ENCODE results near the gene SCT.
"Not testable (repeated sequence)": the region's sequence is repeated elsewhere in the genome, so short reads cannot be mapped to it uniquely, and the experiment has no call there.

Gene SCT

DNA sequence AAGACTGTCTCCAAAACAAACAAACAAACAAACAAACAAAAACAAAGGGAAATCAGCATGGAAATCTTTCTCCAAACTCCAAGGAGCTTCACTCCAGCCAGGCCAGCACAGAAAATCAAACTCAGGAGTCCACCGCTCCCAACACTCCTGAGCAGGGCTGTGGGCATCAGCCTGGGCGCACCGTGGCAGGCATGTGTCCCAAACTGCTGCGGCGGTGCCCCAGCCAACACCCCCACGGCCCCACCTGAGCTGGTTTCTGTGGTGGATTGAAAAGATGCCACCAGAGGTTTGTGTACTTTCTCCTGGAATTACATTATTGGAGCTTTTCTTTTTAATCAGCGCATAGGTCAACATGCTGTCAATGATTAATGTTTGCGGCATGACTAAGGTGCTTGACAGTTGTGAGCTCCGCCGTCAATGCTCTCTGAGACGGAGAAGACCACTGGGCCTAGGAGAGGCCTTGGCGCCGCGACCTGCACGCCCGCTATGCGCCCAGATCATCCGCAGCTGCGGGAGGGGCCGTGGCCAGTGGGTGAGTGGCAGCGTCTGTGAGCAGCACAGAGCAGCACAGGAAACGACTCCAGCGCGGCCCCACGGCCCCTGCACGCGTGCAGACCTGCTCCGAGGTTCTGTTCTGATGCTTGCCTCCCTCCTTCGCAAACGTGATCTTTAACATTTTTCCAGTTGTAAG, 28.2 kb upstream of the SCT start:
- H3K27me3 ChIP-seq (ENCODE audit: insufficient read depth, poor library complexity, severe bottlenecking), result no peaks in the 10 kb centered on the region
- no peak for DNase-seq (ENCODE audit: low read depth in 1 of 2, low spot score in 1 of 2)
- TF ChIP-seq GABPA (IDR thresholded peaks at IDR 0.05; ENCODE audit: low read depth), result no peak
- TF ChIP-seq, protein P1, sequence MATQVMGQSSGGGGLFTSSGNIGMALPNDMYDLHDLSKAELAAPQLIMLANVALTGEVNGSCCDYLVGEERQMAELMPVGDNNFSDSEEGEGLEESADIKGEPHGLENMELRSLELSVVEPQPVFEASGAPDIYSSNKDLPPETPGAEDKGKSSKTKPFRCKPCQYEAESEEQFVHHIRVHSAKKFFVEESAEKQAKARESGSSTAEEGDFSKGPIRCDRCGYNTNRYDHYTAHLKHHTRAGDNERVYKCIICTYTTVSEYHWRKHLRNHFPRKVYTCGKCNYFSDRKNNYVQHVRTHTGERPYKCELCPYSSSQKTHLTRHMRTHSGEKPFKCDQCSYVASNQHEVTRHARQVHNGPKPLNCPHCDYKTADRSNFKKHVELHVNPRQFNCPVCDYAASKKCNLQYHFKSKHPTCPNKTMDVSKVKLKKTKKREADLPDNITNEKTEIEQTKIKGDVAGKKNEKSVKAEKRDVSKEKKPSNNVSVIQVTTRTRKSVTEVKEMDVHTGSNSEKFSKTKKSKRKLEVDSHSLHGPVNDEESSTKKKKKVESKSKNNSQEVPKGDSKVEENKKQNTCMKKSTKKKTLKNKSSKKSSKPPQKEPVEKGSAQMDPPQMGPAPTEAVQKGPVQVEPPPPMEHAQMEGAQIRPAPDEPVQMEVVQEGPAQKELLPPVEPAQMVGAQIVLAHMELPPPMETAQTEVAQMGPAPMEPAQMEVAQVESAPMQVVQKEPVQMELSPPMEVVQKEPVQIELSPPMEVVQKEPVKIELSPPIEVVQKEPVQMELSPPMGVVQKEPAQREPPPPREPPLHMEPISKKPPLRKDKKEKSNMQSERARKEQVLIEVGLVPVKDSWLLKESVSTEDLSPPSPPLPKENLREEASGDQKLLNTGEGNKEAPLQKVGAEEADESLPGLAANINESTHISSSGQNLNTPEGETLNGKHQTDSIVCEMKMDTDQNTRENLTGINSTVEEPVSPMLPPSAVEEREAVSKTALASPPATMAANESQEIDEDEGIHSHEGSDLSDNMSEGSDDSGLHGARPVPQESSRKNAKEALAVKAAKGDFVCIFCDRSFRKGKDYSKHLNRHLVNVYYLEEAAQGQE (IDR thresholded peaks at IDR 0.05; ENCODE audit: insufficient replicate concordance, low read depth), result no peak
- no peak for TF ChIP-seq POLR2AphosphoS5 (IDR thresholded peaks at IDR 0.05; ENCODE audit: low read depth)
- TF ChIP-seq CTCF (IDR thresholded peaks at IDR 0.05; ENCODE audit: insufficient read depth, low read length), result no peak
- TF ChIP-seq SPI1 (IDR thresholded peaks at IDR 0.05; ENCODE audit: borderline replicate concordance, low read depth), result no peak
- no peak overlapping the region for H3K4me3 ChIP-seq (replicated peaks; ENCODE audit: insufficient read depth, low read length)
- H3K27ac ChIP-seq (replicated peaks), result no peak overlapping the region

DNA sequence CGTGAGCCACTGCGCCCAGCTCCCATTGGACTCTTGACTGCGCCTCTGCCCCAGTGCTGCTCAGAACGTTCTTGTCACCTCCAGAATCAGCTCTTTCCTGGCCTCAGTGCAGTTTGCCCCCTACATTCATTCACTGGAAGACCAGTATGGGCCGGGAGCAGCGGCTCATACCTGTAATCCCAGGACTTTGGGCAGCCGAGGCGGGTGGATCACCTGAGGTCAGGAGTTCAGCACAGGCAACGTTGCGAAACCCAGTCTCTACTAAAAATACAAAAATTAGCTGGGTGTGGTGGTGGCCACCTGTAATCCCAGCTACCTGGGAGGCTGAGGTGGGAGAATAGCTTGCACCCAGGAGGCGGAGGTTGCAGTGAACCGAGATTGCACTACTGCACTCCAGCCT, 27.5 kb upstream of the SCT start:
- not testable (repeated sequence) for H3K4me3 ChIP-seq (replicated peaks; ENCODE audit: insufficient read depth, low read length); H3K27me3 ChIP-seq (ENCODE audit: insufficient read depth, poor library complexity, severe bottlenecking); H3K27ac ChIP-seq (replicated peaks); DNase-seq (ENCODE audit: low read depth in 1 of 2, low spot score in 1 of 2)

DNA sequence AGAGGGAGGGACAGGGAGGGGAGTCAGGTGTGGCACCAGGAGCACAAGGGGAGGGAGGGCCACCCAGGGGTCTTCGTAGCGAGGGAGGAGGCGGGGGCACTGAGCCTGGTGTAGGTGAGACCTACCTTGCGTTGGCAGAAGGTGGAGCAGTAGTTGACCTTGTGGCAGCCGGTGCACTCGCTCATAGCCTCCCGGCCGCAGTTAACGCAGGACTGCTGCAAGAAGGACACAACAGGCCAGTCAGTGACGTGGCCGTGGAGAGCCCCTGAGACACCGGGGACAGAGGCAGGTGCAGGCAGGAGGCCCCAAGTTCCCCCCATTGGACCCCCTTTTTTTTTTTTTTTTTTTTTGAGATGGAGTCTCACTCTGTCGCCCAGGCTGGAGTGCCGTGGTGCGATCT, 26.9 kb upstream of the SCT start:
- no peaks in the 10 kb centered on the region for H3K27me3 ChIP-seq (ENCODE audit: insufficient read depth, poor library complexity, severe bottlenecking)
- DNase-seq (ENCODE audit: low read depth in 1 of 2, low spot score in 1 of 2), result no peak
- TF ChIP-seq GABPA (IDR thresholded peaks at IDR 0.05; ENCODE audit: low read depth) (no peak), POLR2AphosphoS5 (IDR thresholded peaks at IDR 0.05; ENCODE audit: low read depth) (no peak), CTCF (IDR thresholded peaks at IDR 0.05; ENCODE audit: insufficient read depth, low read length) (no peak), SPI1 (IDR thresholded peaks at IDR 0.05; ENCODE audit: borderline replicate concordance, low read depth) (no peak)
- TF ChIP-seq, protein P1 (IDR thresholded peaks at IDR 0.05; ENCODE audit: insufficient replicate concordance, low read depth), result no peak
- peak overlapping the region; percentile 27 for H3K27ac ChIP-seq (replicated peaks)
- no peak overlapping the region for H3K4me3 ChIP-seq (replicated peaks; ENCODE audit: insufficient read depth, low read length)

DNA sequence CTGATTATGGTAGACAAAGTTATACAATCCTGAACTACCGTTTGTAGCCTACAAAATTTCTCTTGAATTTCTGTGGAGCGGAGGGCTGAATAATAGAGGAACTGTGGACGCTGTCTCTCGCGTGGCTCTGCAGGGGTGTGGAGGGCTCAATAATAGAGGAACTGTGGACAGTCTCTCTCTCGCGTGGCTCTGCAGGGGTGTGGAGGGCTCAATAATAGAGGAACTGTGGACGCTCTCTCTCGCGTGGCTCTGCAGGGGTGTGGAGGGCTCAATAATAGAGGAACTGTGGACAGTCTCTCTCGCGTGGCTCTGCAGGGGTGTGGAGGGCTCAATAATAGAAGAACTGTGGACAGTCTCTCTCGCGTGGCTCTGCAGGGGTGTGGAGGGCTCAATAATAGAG, 26.2 kb upstream of the SCT start:
- not testable (repeated sequence) for H3K27me3 ChIP-seq (ENCODE audit: insufficient read depth, poor library complexity, severe bottlenecking); H3K4me3 ChIP-seq (replicated peaks; ENCODE audit: insufficient read depth, low read length); H3K27ac ChIP-seq (replicated peaks)
- peak in 1 of 2 experiments; percentile 59 for DNase-seq (ENCODE audit: low read depth in 1 of 2, low spot score in 1 of 2)
- TF ChIP-seq SPI1 (IDR thresholded peaks at IDR 0.05; ENCODE audit: borderline replicate concordance, low read depth), result peak; percentile 68

DNA sequence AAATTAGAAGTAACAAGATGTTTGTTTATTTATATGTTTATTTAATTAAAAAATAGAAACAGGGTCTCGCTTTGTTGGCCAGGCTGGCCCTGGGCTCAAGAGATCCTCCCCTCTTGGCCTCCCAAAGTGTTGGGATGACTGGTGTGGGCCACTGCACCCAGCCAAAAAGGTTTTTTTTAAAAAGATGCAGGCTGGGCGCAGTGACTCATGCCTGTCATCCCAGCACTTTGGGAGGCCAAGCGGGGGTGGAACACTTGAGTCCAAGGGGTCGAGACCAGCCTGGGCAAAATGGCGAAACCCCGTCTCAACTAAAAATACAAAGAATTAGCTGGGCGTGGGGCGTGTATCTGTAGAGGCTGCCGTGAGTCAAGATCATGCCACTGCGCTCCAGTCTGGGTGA, 23.5 kb upstream of the SCT start:
- TF ChIP-seq, protein P1 (IDR thresholded peaks at IDR 0.05; ENCODE audit: insufficient replicate concordance, low read depth), result no peak
- TF ChIP-seq GABPA (IDR thresholded peaks at IDR 0.05; ENCODE audit: low read depth) (no peak), SPI1 (IDR thresholded peaks at IDR 0.05; ENCODE audit: borderline replicate concordance, low read depth) (no peak), POLR2AphosphoS5 (IDR thresholded peaks at IDR 0.05; ENCODE audit: low read depth) (no peak), CTCF (IDR thresholded peaks at IDR 0.05; ENCODE audit: insufficient read depth, low read length) (no peak)
- Histone ChIP-seq H3K4me3 (replicated peaks; ENCODE audit: insufficient read depth, low read length) (no peak overlapping the region), H3K27ac (replicated peaks) (no peak overlapping the region), H3K27me3 (ENCODE audit: insufficient read depth, poor library complexity, severe bottlenecking) (no peaks in the 10 kb centered on the region)
- no peak for DNase-seq (ENCODE audit: low read depth in 1 of 2, low spot score in 1 of 2)

- not testable (repeated sequence) for H3K27me3 ChIP-seq (ENCODE audit: insufficient read depth, poor library complexity, severe bottlenecking); H3K27ac ChIP-seq (replicated peaks); DNase-seq (ENCODE audit: low read depth in 1 of 2, low spot score in 1 of 2); H3K4me3 ChIP-seq (replicated peaks; ENCODE audit: insufficient read depth, low read length)
These were observed 20.7 kb upstream of the SCT start for GRCh38 chr11:647672-648158.
